Sigmoid colon (tissue), 4 donors: ENCODE data around the gene ACCS.

Experiments used
- CTCF ChIP-seq, 4 experiments: fragments of 450-650 bp in 3 of 4; fragments of 200-600 bp in 1 of 4; IDR thresholded peaks; one replicate each; pipeline ENCODE4 v1.5.1; 2016 to 2019; ENCODE audit warnings: antibody characterized with exemption in 4 of 4, mild to moderate bottlenecking in 3 of 4, moderate library complexity in 2 of 4
- EP300 ChIP-seq, 4 donors: sonication (generic); formaldehyde crosslinking; IDR thresholded peaks; one replicate each; pipeline ENCODE4 v1.6.1; 2017; ENCODE audit warnings: antibody characterized with exemption in 4 of 4
- POLR2A ChIP-seq, 2 donors: fragments of 450-650 bp; IDR thresholded peaks; one replicate each; pipeline ENCODE4 v1.6.1; 2016; ENCODE audit warnings: antibody characterized with exemption in 2 of 2, mild to moderate bottlenecking in 2 of 2, moderate library complexity in 2 of 2
- POLR2AphosphoS5 ChIP-seq, 4 donors: sonication (generic); formaldehyde crosslinking; IDR thresholded peaks; one replicate each; pipeline ENCODE4 v1.6.1; 2017; ENCODE audit warnings: antibody characterized with exemption in 4 of 4

DNA sequence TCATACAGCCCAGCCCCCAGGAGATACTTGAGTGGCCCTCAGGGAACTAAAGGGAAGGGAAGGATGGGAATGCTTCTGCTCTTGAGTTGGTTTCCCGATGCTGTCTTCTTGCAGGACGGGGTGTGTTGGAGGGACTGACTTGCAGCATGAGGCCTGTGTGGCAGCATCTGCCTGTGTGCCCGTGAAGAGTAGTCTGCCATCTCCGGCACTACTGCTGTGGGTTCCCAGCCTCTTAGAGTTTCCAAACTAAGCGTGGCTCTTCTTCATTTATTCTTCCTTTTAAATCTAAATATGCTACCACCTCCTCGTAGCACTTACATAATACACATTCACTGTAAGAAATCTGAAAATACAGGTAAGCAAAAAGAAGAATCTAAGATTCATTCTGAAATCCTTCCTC lies 42.2 kb downstream of the ACCS start:
- TF ChIP-seq CTCF (IDR thresholded peaks at IDR 0.05), result no peak
- no peak for TF ChIP-seq POLR2AphosphoS5 (IDR thresholded peaks at IDR 0.05)
- no peak for TF ChIP-seq EP300 (IDR thresholded peaks at IDR 0.05)
- no peak for TF ChIP-seq POLR2A (IDR thresholded peaks at IDR 0.05)
